WTC11 (cell line): Measurements from ENCODE around the gene STX12. TPM values are rescaled to one million over a fixed set of nuclear protein-coding genes. Genes with fewer than 3 reads are reported as not detected.

Source experiments
- ATF3 ChIP-seq: sonication (generic); formaldehyde crosslinking; conservative IDR thresholded peaks from 2 replicates; pipeline ENCODE4 v1.8.1; 2022; ENCODE audit warnings: mild to moderate bottlenecking, missing genetic modification reagents
- CREB1 ChIP-seq: sonication (generic); formaldehyde crosslinking; IDR thresholded peaks from 2 replicates; pipeline ENCODE4 v1.8.0; 2023; ENCODE audit warnings: mild to moderate bottlenecking, missing genetic modification reagents
- CREM ChIP-seq: sonication (generic); formaldehyde crosslinking; IDR thresholded peaks from 2 replicates; pipeline ENCODE4 v1.8.1; 2022; ENCODE audit warnings: mild to moderate bottlenecking, missing genetic modification reagents, moderate library complexity
- FOXK1 ChIP-seq: sonication (generic); formaldehyde crosslinking; IDR thresholded peaks from 2 replicates; pipeline ENCODE4 v1.8.0; 2022; ENCODE audit warnings: mild to moderate bottlenecking, moderate library complexity, missing genetic modification reagents
- FOXP1 ChIP-seq: sonication (generic); formaldehyde crosslinking; IDR thresholded peaks from 2 replicates; pipeline ENCODE4 v1.8.0; 2022; ENCODE audit warnings: missing genetic modification reagents, mild to moderate bottlenecking, moderate library complexity, borderline replicate concordance
- IRF2 ChIP-seq: sonication (generic); formaldehyde crosslinking; IDR thresholded peaks from 2 replicates; pipeline ENCODE4 v1.8.0; 2022; ENCODE audit warnings: low read depth, missing genetic modification reagents, borderline replicate concordance
- JUN ChIP-seq: sonication (generic); formaldehyde crosslinking; IDR thresholded peaks from 2 replicates; pipeline ENCODE4 v1.8.0; 2023; ENCODE audit warnings: mild to moderate bottlenecking, missing genetic modification reagents
- MLX ChIP-seq: sonication (generic); formaldehyde crosslinking; IDR thresholded peaks from 2 replicates; pipeline ENCODE4 v1.8.1; 2023; ENCODE audit warnings: mild to moderate bottlenecking, missing genetic modification reagents, moderate library complexity
- SMAD3 ChIP-seq: sonication (generic); formaldehyde crosslinking; IDR thresholded peaks from 2 replicates; pipeline ENCODE4 v1.8.0; 2022; ENCODE audit warnings: missing genetic modification reagents, mild to moderate bottlenecking, borderline replicate concordance
- SOX15 ChIP-seq: fragments of 250-450 bp; sonication (Bioruptor Pico); IDR thresholded peaks from 2 replicates; pipeline ENCODE4 v1.9.0; 2021; ENCODE audit warnings: mild to moderate bottlenecking
- SP1 ChIP-seq: sonication (generic); formaldehyde crosslinking; conservative IDR thresholded peaks from 2 replicates; pipeline ENCODE4 v1.8.1; 2022; ENCODE audit warnings: missing genetic modification reagents
- TEAD4 ChIP-seq: sonication (generic); formaldehyde crosslinking; IDR thresholded peaks from 2 replicates; pipeline ENCODE4 v1.8.0; 2022; ENCODE audit warnings: mild to moderate bottlenecking, missing genetic modification reagents
- ZNF121 ChIP-seq: sonication (generic); formaldehyde crosslinking; IDR thresholded peaks from 2 replicates; pipeline ENCODE4 v1.8.0; 2023; ENCODE audit warnings: missing genetic modification reagents
- ZNF219 ChIP-seq: sonication (generic); formaldehyde crosslinking; IDR thresholded peaks from 2 replicates; pipeline ENCODE4 v1.8.0; 2023; ENCODE audit warnings: missing genetic modification reagents, mild to moderate bottlenecking, borderline replicate concordance
- ZNF281 ChIP-seq: sonication (generic); formaldehyde crosslinking; IDR thresholded peaks from 2 replicates; pipeline ENCODE4 v1.8.0; 2023; ENCODE audit warnings: mild to moderate bottlenecking, missing genetic modification reagents
- ZNF396 ChIP-seq: fragments of 250-450 bp; sonication (Bioruptor Pico); IDR thresholded peaks from 2 replicates; pipeline ENCODE4 v1.8.0; 2021; ENCODE audit warnings: mild to moderate bottlenecking, moderate library complexity, borderline replicate concordance
- ZSCAN18 ChIP-seq: fragments of 250-450 bp; sonication (Bioruptor Pico); IDR thresholded peaks from 2 replicates; pipeline ENCODE4 v2.1.2; 2022; ENCODE audit warnings: mild to moderate bottlenecking, moderate library complexity
- total RNA-seq: library from RNA; stranded (reverse); gene quantifications from 3 replicates; pipeline ENCODE4 v1.2.3, GENCODE V29; 2021
- TF ChIP-seq, protein P1 (sequence below): sonication (generic); formaldehyde crosslinking; IDR thresholded peaks from 2 replicates; pipeline ENCODE4 v1.8.0; 2022; ENCODE audit warnings: missing genetic modification reagents
- TF ChIP-seq, protein P2 (sequence below): sonication (generic); formaldehyde crosslinking; IDR thresholded peaks from 2 replicates; pipeline ENCODE4 v1.8.0; 2022; ENCODE audit warnings: mild to moderate bottlenecking, missing genetic modification reagents
- TF ChIP-seq, protein P3 (sequence below): fragments of 250-450 bp; sonication (Bioruptor Pico); IDR thresholded peaks from 2 replicates; pipeline ENCODE4 v1.9.0; 2021; ENCODE audit warnings: mild to moderate bottlenecking

STX12 gene
- total RNA-seq, 1 experiment from 2014 or later, result 10.3 TPM

DNA sequence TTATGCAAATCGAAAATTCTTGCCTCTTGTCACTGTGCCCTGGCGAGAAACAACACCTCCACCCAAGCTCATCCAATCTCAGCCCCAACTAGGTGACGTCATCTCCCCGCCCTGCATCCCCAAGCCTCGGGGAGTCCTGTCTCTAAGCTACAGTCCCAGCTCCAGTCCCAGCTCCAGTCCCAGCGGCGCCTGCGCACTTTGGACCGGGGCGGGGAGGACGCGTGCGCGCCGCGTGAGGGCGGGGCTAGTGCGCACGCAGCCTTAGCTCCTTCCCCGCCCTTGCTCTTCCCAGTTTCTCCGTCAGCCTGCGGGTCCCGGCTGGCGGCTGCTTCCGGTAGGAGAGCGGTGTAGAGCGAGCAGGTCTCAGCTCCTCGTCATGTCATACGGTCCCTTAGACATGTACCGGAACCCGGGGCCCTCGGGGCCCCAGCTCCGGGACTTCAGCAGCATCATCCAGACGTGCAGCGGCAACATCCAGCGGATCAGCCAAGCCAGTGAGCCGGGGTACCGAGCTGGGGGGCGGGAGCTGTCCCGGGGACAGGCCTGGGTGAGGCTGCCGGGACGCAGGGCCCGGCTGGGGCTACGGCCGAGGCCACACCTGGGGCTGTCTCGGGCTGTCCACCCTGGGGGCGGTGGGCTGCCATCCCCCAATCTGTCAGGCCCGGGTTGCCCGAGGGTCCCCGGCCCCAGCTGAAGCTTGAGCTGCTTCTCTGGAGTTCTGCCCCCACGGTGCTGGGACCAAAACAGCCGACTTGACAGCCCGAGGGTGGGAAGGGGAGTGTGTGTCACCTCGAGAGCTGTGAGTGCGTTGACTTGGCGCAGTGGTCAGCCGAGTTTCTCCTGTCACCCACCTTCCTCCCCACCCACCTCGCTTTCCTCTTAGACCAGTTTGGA, at the start of gene STX12 (continued):
- TF ChIP-seq, protein P1, sequence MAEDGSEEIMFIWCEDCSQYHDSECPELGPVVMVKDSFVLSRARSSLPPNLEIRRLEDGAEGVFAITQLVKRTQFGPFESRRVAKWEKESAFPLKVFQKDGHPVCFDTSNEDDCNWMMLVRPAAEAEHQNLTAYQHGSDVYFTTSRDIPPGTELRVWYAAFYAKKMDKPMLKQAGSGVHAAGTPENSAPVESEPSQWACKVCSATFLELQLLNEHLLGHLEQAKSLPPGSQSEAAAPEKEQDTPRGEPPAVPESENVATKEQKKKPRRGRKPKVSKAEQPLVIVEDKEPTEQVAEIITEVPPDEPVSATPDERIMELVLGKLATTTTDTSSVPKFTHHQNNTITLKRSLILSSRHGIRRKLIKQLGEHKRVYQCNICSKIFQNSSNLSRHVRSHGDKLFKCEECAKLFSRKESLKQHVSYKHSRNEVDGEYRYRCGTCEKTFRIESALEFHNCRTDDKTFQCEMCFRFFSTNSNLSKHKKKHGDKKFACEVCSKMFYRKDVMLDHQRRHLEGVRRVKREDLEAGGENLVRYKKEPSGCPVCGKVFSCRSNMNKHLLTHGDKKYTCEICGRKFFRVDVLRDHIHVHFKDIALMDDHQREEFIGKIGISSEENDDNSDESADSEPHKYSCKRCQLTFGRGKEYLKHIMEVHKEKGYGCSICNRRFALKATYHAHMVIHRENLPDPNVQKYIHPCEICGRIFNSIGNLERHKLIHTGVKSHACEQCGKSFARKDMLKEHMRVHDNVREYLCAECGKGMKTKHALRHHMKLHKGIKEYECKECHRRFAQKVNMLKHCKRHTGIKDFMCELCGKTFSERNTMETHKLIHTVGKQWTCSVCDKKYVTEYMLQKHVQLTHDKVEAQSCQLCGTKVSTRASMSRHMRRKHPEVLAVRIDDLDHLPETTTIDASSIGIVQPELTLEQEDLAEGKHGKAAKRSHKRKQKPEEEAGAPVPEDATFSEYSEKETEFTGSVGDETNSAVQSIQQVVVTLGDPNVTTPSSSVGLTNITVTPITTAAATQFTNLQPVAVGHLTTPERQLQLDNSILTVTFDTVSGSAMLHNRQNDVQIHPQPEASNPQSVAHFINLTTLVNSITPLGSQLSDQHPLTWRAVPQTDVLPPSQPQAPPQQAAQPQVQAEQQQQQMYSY, result no peak
- TF ChIP-seq SP1 (peak; percentile 82), TEAD4 (CRISPR knock-in tag) (no peak), SMAD3 (no peak), ATF3 (CRISPR knock-in tag) (no peak; the same call in 1 of the 2 replicates), FOXP1 (no peak; the same call in 1 of the 2 replicates), ZSCAN18 (no peak), ZNF121 (CRISPR knock-in tag) (no peak), ZNF281 (CRISPR knock-in tag) (no peak), JUN (CRISPR knock-in tag) (no peak), IRF2 (no peak), CREB1 (CRISPR knock-in tag) (no peak), ZNF219 (CRISPR knock-in tag) (no peak), FOXK1 (CRISPR knock-in tag) (peak; percentile 54; the same call in 1 of the 2 replicates), CREM (CRISPR knock-in tag) (peak; percentile 61; the same call in 1 of the 2 replicates), ZNF396 (CRISPR knock-in tag) (no peak), MLX (no peak), SOX15 (CRISPR knock-in tag) (no peak)
- TF ChIP-seq, protein P2, sequence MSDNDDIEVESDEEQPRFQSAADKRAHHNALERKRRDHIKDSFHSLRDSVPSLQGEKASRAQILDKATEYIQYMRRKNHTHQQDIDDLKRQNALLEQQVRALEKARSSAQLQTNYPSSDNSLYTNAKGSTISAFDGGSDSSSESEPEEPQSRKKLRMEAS (CRISPR knock-in tag), result no peak
- TF ChIP-seq, protein P3, sequence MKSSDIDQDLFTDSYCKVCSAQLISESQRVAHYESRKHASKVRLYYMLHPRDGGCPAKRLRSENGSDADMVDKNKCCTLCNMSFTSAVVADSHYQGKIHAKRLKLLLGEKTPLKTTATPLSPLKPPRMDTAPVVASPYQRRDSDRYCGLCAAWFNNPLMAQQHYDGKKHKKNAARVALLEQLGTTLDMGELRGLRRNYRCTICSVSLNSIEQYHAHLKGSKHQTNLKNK (CRISPR knock-in tag), result no peak
